Testis (tissue), 2 donors: ENCODE measurements around the gene CCDC54.

Experiments used
- POLR2A ChIP-seq: fragments of 450-650 bp; IDR thresholded peaks from one replicate; pipeline ENCODE4 v1.6.1; 2017; ENCODE audit warnings: antibody characterized with exemption, mild to moderate bottlenecking, moderate library complexity
- TF ChIP-seq, protein P1 (sequence below), 3 experiments: fragments of 450-650 bp in 2 of 3; fragments of 200-600 bp in 1 of 3; sonication (generic) in 1 of 3; IDR thresholded peaks; one replicate each; pipeline ENCODE4 v1.5.1; 2016 to 2019; ENCODE audit warnings: antibody characterized with exemption in 3 of 3, mild to moderate bottlenecking in 2 of 3, moderate library complexity in 1 of 3

DNA sequence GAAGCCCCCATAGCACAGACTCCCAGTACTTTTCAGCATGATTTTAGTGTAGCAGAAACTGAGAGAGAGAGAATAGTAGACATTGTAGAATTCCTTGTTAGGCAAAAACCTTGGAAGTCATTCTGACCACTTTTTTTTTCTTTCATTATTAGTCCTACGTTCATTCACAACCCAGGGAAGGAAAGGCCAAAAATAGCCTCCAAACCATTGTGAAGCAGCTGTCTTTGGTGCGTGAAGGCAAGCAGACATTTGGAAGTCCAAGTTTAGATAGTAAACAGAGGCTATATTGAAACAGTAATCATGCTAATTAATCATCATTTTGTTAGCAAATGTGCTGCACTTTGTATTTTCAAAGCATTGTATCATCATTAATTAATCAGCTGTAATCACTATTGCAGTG is 34.5 kb downstream of the CCDC54 start:
- TF ChIP-seq, protein P1, sequence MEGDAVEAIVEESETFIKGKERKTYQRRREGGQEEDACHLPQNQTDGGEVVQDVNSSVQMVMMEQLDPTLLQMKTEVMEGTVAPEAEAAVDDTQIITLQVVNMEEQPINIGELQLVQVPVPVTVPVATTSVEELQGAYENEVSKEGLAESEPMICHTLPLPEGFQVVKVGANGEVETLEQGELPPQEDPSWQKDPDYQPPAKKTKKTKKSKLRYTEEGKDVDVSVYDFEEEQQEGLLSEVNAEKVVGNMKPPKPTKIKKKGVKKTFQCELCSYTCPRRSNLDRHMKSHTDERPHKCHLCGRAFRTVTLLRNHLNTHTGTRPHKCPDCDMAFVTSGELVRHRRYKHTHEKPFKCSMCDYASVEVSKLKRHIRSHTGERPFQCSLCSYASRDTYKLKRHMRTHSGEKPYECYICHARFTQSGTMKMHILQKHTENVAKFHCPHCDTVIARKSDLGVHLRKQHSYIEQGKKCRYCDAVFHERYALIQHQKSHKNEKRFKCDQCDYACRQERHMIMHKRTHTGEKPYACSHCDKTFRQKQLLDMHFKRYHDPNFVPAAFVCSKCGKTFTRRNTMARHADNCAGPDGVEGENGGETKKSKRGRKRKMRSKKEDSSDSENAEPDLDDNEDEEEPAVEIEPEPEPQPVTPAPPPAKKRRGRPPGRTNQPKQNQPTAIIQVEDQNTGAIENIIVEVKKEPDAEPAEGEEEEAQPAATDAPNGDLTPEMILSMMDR (IDR thresholded peaks at IDR 0.05): no peak
- no peak for TF ChIP-seq POLR2A
